HG03457 (cell line): Measurements from ENCODE around the gene TAC3.
A peak's percentile ranks its signal among the peaks of the same experiment; 100 is the strongest.

Source experiments
- ATAC-seq: cut with Tn5 transposase; IDR thresholded peaks from one replicate; pipeline ENCODE4 v1.9.1; 2021; ENCODE audit warnings: moderate number of reproducible peaks; ENCODE audit not compliant: unreplicated experiment

The TAC3 gene

DNA sequence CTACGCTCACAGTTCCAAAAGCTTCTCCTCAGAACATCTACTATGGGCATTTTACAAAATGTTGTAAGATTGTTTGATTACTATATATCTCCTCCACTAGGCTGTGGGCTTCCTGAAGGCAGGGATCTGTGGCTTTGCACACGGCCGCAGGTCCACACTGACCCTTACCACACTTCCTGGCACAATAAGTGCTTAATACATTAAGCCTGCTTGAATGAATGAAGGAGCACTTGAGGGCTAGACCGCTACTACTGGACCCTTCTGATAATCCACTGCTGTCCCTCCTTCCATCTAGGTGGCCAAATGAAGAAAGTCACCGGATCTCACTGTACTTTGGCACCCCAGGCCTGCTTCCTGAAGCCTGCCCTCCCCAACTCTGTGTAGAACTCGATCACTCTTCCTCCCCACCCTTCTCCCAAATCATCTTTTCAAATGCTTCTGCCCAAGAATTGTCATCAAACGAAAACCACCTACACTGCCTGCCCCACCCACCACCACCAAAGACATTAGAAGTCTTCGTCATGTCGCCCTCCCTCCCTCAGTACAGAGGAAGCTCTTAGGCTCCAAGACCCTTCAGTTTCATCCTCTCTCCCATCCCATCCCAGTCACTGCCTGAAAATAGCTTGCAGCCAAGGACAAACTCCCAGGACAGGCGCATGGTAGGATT is 9.4 kb downstream of the TAC3 start:
- no peak for ATAC-seq

DNA sequence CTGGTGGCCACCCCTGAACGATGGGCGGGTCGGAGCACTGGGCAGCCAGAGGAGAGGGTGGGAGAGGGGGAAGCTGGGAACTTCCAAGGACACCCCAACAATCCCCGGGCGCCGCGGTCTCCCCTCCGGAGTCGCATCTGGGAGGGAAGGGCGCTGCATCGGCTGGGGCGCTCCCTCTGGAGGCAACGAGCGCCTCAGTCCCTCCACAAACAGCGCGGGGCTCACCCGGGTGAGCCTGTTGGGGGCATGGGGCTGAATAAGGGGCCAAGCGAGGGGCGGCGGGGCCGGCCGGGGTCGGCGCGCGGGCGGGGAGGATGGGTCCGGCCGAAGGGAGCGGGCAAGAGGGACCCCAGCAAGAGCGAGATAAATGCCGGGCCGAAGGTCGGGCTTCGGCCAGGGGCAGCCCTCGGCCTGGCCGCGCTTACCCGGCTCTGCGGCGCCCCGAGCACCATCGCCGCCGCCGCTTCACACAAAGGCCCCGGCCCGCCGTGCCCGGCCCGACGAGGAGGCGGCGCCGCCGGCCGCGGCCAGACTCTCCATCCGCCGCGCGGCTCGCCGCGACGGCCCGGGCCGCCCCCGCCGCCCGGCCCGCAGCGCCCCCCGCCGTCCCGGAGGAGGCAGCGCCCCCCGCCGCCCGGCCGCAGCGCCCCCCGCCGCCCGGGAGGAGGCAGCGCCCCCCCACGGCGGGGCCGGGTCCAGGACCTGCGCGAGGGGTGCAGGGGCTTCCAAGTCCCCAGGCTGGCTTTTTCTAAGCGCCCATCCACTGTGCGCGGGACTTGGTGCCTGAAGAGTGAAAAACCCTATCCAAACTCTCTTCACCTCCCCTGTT is 10.1 kb downstream of the TAC3 start, which contains the start of gene ZBTB39:
ZBTB39 (minus strand) TSS at position 567 of the 829 bp plus-strand sequence. CDS start 1,629 bp downstream, outside the sequence.
- no peak for ATAC-seq

DNA sequence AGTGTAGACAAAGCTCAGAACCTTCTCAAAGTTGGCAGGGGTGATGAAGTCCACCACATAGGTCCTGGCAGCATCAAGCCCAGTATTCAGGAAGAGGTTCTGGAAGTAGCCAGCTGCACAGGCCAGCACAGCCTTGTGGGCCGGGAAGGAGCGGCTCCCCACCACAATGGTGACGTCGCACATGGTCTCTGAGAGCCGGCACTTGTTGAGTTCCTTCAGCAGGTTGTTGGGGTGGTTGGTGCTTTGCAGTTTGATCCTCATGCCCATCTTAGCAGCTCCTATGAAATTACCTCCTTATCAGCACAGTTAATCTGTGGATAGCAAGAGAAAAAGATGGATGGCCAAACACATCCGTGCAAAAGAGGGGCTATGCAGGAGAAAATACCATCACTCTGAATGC is 11.7 kb downstream of the TAC3 start:
- ATAC-seq = no peak

DNA sequence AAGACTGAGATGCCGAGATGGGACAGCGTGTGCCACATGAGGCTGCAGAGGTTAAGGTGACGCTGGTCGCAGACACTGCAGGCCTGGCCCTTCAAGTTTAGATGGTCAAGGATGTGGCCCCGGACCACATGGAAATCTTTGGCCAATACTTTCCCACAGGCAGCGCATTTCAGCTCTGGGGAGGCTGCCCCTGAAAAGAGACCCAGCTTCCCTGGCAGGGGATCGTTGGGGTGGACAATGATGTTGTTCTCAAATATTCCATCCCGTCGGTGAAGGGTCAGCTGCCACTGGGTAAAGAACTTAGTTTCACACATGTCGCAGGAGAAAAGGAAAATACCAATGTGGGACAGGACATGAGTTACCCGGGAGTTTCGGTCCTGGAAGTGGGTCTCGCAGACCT is 12.9 kb downstream of the TAC3 start:
- no peak for ATAC-seq

DNA sequence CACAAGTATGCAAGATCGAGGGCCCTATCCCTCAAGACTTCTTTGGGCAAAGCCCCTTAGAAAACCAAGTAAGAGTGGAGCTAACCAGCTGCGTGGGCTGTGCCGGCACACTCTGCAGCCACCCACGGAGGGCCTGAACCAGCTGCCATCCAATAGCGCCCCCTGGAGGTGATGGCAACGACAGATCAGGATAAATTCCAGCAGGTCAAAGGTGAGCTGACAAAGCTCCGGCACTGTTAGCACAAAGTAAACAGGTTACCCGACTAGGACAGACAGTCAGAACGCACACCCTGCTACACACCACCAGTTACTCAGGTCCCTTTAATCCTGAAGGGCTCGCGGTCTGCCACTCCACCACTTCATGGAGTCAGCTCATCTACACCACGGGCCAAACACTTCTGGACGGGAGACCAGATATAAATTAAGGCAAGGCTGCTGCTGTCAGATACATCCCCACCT is 14.9 kb downstream of the TAC3 start:
- no peak for ATAC-seq

DNA sequence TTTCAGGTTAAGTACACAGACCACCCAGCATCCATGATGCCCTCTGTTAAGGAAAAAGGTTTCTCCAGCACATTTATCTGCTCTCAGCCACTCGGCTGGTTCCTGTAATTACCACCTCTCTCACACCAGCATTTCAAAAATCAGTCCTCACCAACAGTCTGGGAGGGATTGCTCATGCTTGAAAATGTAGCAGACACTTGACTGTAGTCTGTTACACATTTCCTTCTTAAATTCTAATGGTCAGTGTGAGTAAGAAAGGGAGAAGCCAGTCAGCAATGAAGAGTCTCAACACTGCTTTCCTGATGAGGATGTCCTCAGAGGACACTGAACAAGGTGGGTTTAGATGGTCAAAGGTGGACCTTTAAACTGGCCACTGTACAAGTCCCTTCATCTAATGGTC is 15.9 kb downstream of the TAC3 start:
- ATAC-seq = no peak

DNA sequence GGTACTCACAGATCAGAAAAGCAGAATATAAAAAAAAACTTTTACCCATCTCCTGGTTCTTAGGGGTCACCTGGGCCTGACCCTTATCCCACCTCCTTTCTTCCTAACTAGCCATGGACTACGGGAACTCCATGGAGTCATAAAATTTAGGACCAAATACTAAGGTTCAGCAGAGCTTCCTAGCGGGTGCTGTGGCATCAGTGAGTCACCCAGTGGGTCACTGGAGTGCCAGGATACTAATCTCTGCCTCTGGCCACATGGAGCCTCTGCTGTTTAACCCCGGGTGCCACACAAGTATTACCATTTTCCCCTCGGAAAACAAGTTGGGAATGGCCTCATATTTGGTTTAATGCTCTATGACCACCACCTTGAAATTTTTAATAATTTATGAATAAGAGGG is 16.9 kb downstream of the TAC3 start:
- ATAC-seq = no peak

DNA sequence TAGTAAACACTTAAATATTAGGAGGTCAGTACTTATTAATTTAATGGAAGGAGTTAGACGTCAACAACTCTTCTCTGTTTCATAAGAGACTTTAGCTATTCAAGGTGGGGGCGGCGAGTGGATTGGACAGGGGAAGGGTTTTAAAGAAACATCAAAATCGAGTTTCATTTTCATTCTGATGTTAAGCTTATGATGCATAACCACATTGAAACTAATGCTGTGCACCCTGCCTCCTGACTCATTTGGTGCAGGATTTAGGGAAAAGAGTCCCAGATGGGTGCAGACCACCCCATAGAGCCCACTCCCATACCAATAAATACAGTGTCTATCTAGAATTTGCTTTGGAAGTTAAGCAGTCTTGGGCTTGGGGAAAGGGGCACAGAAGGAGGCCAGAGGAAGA is 17.3 kb downstream of the TAC3 start:
- peak; percentile 51 for ATAC-seq

DNA sequence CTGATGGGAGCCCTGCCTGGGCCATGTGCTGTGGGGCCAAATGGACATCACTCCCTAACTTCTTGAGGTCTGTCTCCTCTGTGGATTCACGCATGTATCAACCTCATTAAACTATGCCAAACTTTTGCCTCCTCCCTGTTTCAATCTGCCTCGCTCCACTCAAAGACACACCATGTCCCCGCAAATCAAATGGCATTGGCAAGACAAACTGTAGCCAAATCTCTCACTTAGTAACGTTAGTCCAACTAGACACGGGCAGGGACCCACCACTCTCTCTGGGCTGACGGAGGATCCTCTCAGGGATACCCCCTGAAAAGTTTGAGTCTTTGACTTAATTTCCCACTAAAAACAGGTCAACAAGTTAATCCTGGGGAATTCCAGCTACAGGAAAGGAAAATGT is 18.0 kb downstream of the TAC3 start:
- no peak for ATAC-seq

DNA sequence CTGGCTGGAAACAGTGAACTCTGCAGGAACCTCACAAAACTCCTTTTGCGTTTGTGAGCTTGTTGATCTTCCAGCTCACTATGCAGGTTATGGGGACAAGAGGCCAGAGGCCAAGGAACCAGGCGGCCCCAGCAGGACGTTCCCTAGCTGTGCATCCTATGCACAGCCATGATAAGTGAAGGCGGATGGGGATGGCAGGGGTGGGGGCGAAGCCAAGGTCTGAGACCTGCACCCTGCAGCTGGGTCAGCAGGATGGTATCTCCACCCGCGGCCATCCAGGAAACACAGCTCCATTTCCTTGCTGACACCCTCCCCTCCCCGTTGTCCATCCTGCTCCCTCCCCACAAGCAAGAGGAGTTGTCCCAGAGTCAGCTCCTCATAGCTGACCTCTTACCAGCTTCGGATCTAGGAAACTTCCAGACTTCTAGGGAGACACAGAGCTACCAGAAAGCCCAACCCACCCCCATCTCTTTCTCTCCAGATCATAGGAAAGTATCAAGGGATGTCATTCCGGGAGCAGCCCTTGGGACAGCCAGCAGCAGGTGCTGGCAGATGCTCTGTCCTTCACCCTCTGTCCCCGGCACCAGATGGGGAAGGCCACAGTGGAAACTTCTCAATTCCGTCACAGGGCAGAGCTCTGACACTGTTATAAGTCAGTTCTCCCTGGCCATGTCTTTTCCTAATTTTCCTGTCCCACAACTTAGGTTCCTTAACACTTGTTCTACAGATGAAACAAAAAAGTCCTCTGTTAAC is 19.4 kb downstream of the TAC3 start:
- ATAC-seq = no peak

DNA sequence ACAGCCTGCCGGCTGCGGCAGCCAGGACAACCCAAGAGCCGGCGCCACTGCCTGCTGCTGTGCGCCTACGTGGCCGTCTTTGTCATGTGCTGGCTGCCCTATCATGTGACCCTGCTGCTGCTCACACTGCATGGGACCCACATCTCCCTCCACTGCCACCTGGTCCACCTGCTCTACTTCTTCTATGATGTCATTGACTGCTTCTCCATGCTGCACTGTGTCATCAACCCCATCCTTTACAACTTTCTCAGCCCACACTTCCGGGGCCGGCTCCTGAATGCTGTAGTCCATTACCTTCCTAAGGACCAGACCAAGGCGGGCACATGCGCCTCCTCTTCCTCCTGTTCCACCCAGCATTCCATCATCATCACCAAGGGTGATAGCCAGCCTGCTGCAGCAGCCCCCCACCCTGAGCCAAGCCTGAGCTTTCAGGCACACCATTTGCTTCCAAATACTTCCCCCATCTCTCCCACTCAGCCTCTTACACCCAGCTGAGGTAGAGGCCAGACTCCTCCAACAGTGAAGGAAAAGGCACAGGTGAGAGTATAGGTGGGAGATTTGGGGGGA is 20.3 kb downstream of the TAC3 start:
- no peak for ATAC-seq

DNA sequence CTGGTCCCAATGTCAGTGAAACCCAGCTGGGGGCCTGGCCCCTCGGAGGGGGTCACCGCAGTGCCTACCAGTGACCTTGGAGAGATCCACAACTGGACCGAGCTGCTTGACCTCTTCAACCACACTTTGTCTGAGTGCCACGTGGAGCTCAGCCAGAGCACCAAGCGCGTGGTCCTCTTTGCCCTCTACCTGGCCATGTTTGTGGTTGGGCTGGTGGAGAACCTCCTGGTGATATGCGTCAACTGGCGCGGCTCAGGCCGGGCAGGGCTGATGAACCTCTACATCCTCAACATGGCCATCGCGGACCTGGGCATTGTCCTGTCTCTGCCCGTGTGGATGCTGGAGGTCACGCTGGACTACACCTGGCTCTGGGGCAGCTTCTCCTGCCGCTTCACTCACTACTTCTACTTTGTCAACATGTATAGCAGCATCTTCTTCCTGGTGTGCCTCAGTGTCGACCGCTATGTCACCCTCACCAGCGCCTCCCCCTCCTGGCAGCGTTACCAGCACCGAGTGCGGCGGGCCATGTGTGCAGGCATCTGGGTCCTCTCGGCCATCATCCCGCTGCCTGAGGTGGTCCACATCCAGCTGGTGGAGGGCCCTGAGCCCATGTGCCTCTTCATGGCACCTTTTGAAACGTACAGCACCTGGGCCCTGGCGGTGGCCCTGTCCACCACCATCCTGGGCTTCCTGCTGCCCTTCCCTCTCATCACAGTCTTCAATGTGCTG is 21.0 kb downstream of the TAC3 start:
- ATAC-seq = no peak

DNA sequence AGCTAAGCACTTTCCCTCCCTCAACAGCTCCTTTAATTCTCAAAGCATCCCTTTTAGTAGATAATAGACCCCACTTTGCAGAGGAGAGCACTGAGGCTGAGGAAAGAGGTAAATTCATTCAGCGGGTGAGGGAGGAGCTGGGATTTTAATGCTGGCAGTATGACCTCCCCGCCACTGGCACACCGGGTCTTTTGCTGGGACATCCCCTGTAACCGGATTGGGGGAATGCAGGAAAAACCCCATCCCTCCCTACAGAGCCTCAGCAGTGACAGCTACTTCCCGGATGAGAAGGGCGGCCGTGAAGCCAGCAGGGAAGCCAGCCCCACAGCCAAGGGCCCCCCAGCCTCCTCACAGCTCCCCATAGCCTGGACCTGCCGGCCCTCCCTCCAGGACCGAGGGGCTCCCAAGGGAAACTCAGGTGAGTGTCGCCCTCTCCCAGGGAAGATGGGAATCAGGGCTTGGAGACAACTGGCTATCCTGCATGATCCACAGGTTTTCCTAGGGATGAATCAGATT is 22.0 kb downstream of the TAC3 start:
- ATAC-seq = no peak

DNA sequence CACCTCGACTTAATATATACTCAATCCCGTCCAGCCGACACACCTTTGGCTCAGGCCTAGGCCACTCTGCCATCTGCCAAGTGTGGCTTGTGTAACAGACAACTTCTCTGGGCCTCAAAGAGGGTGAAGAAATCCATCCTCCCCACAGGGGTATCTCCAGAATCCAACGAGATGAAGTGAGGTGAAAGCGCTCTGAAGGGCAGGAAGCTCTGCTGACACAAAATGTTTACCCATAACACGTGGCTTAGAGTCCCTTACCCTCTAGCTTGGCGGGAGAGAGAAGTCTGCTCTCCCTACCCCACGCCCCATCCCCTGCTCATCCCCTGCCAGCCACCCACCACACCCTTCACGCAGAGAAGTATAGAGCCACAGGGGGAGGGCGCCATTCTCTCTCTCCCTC is 23.0 kb downstream of the TAC3 start:
- no peak for ATAC-seq

DNA sequence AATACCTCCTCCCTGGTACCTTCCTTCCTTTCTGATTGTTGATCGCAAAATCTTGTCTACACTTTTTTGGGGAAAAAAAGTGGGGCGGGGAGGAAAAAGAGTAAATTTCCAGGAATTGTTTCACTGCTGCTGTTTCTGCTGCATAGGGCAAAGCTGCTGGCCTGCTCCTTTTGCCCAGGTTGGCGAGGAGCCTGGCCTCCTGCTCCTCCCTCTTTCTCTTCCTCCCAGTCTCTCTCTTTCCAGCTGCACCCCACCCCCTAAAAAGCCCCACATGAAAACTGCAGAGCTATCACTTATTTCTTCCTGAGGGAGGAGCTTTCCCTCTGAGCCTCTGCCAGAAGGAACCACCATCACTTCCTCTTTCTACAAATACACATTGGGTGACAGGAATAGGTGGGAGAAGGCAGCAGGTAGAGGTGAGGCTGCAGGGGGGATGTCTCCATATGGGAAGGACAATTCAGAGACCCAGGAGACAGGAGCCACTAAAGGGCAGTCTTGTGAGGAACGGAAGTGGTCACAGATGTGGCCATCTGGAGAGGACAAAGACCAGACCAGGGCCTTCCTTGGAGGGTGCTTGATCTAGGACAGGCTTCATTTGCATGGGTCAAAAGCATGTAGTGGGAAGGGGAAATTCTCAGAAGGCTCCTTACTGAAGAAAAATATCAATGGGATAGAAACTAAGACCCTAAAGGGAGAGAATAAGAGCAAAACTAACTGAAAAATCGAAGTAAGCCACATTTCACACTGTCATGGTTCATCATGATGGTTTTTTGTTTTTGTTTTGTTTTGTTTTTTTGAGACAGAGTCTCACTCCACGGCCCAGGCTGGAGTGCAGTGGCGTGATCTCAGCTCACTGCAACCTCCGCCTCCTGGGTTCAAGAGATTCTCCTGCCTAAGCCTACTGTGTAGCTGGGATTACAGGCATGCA is 24.7 kb downstream of the TAC3 start:
- ATAC-seq = no peak

DNA sequence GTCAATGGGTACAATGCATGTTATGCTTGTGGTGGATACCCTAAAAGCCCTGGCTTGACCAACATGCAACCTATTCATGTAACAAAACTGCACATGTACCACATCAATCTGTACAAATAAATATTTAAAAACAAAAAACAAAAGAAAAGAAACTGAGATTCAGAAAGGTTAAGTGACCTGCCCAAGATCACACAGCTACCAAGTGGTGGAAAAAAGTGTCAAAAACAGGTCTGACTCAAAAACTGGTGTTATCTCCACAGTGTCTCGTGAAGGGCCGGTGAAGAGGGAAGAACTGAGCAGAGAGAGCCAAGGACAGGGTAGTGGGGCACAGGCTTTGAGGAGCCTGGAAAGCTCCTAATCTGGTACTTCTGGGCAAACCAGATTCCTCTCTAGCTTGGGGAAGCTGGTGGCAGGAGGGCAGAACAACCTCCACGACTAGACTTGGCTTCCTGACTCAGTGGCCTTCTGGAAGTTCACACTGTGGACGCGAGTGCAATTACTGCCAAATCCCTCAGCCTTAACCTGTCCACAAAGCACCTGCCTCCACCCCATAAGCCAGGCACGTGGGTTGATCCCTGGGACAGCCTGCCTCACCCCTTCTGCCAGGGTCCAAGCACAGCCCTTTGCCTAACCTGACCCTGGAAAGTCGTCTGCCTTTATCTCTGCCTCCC is 25.5 kb downstream of the TAC3 start:
- no peak for ATAC-seq

DNA sequence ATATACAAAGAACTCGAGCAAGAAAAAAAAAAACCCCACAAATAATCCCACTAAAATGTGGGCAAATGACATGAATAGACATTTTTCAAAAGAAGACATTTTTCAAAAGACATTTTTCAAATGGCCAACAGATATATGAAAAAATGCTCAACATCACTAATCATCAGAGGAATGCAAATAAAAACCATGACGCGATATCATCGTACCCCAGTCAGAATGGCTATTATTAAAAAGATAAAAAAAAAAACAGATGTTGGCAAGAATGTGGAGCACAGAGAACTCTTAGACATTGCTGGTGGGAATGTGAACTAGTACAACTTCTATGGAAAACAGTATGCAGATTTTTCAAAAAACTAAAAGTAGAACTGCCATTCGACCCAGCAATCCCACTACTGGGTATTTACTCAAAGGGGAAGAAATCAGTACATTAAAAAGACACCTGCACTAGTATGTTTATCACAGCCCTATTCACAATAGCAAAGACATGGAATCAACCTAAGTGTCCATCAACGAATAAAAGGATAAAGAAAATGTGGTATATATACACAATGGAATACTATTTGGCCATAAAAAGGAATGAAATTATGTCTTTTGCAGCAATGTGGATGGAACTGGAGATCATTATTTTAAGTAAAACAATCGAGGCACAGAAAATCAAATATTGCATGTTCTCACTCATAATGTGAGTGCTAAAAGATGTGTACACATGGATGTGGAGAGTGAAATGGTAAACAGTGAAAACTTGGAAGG is 26.3 kb downstream of the TAC3 start:
- ATAC-seq = no peak

DNA sequence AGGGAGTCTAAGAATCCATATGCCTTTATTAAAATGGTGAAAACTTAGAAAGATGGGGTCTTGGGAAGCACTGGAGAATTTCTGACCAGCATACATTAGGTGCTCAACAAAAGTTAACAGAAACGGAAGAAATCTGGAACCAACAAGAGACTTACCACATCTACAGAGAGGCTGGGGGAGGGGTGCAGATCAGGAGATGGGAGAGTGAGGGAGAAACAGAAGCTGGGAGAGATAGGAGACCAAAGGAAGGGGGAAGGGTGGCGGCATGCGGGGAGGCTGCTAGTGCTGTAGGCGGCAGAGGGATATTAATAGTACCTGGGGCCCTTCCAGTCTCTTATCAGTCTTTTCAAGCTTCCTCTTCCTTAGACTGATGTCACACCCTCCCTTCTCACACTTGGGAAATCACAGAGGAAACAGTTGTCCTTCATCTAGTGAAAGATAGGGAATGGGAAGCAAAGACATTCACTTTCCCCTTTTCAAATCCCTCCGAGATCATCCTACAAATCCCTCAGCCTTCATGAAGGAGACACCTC is 28.1 kb downstream of the TAC3 start:
- ATAC-seq = no peak
